Liver (tissue), 9 donors: ENCODE results near the gene ERICH2. TPM values are rescaled to one million over a fixed set of nuclear protein-coding genes. Genes with fewer than 3 reads are reported as not detected.
A peak's percentile ranks its signal among the peaks of the same experiment; 100 is the strongest.

Source experiments
- DNase-seq: peaks from one replicate; pipeline ENCODE4 v3.0.0-alpha.2; 2017; ENCODE audit warnings: low spot score
- H3K27ac ChIP-seq, 2 donors: one replicate each; pipeline ENCODE4 v1.7.0; 2013; ENCODE audit warnings: inconsistent platforms in 2 of 2, low read length in 2 of 2, control low read depth in 1 of 2, low read depth in 1 of 2, mild to moderate bottlenecking in 1 of 2
- H3K27me3 ChIP-seq, 4 donors: one replicate each; pipeline versions ENCODE4 v1.6.1 to v1.7.0; 2013; ENCODE audit warnings: low read length in 3 of 4, inconsistent platforms in 1 of 4, mild to moderate bottlenecking in 1 of 4, moderate library complexity in 1 of 4; ENCODE audit not compliant: control insufficient read depth in 4 of 4, insufficient read depth in 4 of 4
- H3K36me3 ChIP-seq, 4 donors: one replicate each; pipeline versions ENCODE4 v1.6.1 to v1.7.0; 2013; ENCODE audit warnings: low read length in 3 of 4, mild to moderate bottlenecking in 3 of 4, low read depth in 1 of 4, moderate library complexity in 1 of 4; ENCODE audit not compliant: control insufficient read depth in 4 of 4, insufficient read depth in 3 of 4
- H3K4me1 ChIP-seq, 4 donors: one replicate each; pipeline versions ENCODE4 v1.6.1 to v1.7.0; 2013; ENCODE audit warnings: low read length in 3 of 4, mild to moderate bottlenecking in 3 of 4, moderate library complexity in 1 of 4; ENCODE audit not compliant: control insufficient read depth in 4 of 4, insufficient read depth in 4 of 4
- H3K4me3 ChIP-seq, 3 donors: one replicate each; pipeline versions ENCODE4 v1.6.1 to v1.7.0; 2013; ENCODE audit warnings: low read length in 3 of 3, control low read depth in 1 of 3, low read depth in 1 of 3, mild to moderate bottlenecking in 1 of 3
- H3K9ac ChIP-seq, 2 donors: one replicate each; pipeline ENCODE4 v1.7.0; 2013; ENCODE audit warnings: low read length in 2 of 2, mild to moderate bottlenecking in 2 of 2, moderate library complexity in 2 of 2, control low read depth in 1 of 2, low read depth in 1 of 2
- H3K9me3 ChIP-seq, 4 donors: one replicate each; pipeline versions ENCODE4 v1.6.1 to v1.7.0; 2013; ENCODE audit warnings: low read length in 3 of 4; ENCODE audit not compliant: control insufficient read depth in 4 of 4
- ATF3 ChIP-seq: IDR thresholded peaks from 2 replicates; pipeline ENCODE4 v1.6.1; 2016; ENCODE audit warnings: antibody characterized with exemption
- CTCF ChIP-seq: fragments of 150-350 bp; IDR thresholded peaks from 2 replicates; pipeline ENCODE4 v1.5.1; 2017; ENCODE audit warnings: improper control_type of control experiment, low read depth, low read length; ENCODE audit not compliant: missing input control
- EGR1 ChIP-seq, 2 donors: IDR thresholded peaks; 2 replicates each; pipeline ENCODE4 v1.6.1; 2016 to 2018; ENCODE audit warnings: antibody characterized with exemption in 2 of 2, low read depth in 2 of 2
- FOXA1 ChIP-seq: IDR thresholded peaks from 2 replicates; pipeline ENCODE4 v1.6.1; 2016; ENCODE audit warnings: antibody characterized with exemption
- FOXA2 ChIP-seq: IDR thresholded peaks from 2 replicates; pipeline ENCODE4 v1.6.1; 2016; ENCODE audit warnings: antibody characterized with exemption
- GABPA ChIP-seq, 2 donors: IDR thresholded peaks in 1 of 2; conservative IDR thresholded peaks in 1 of 2; 2 replicates each; pipeline ENCODE4 v1.6.1; 2016; ENCODE audit warnings: antibody characterized with exemption in 2 of 2, mild to moderate bottlenecking in 1 of 2, moderate library complexity in 1 of 2
- HNF4A ChIP-seq, 2 donors: conservative IDR thresholded peaks; 2 replicates each; pipeline ENCODE4 v1.6.1; 2016; ENCODE audit warnings: antibody characterized with exemption in 2 of 2, mild to moderate bottlenecking in 2 of 2
- HNF4G ChIP-seq: IDR thresholded peaks from 2 replicates; pipeline ENCODE4 v1.6.1; 2016; ENCODE audit warnings: antibody characterized with exemption
- JUND ChIP-seq, 2 donors: IDR thresholded peaks; 2 replicates each; pipeline ENCODE4 v1.6.1; 2016; ENCODE audit warnings: antibody characterized with exemption in 2 of 2
- MAX ChIP-seq: IDR thresholded peaks from 2 replicates; pipeline ENCODE4 v1.6.1; 2016; ENCODE audit warnings: antibody characterized with exemption
- NR2F2 ChIP-seq: IDR thresholded peaks from 2 replicates; pipeline ENCODE4 v1.6.1; 2016; ENCODE audit warnings: antibody characterized with exemption
- RAD21 ChIP-seq, 2 donors: IDR thresholded peaks; 2 replicates each; pipeline ENCODE4 v1.6.1; 2016; ENCODE audit warnings: antibody characterized with exemption in 2 of 2, mild to moderate bottlenecking in 2 of 2
- REST ChIP-seq: IDR thresholded peaks from 2 replicates; pipeline ENCODE4 v1.6.1; 2016; ENCODE audit warnings: antibody characterized with exemption, mild to moderate bottlenecking
- RXRA ChIP-seq, 2 donors: IDR thresholded peaks; 2 replicates each; pipeline ENCODE4 v1.6.1; 2017 to 2018; ENCODE audit warnings: antibody characterized with exemption in 2 of 2, mild to moderate bottlenecking in 1 of 2
- SP1 ChIP-seq: IDR thresholded peaks from 2 replicates; pipeline ENCODE4 v1.6.1; 2018; ENCODE audit warnings: antibody characterized with exemption, mild to moderate bottlenecking
- TAF1 ChIP-seq: conservative IDR thresholded peaks from 2 replicates; pipeline ENCODE4 v1.6.1; 2016; ENCODE audit warnings: antibody characterized with exemption, mild to moderate bottlenecking
- YY1 ChIP-seq: IDR thresholded peaks from 2 replicates; pipeline ENCODE4 v1.6.1; 2016; ENCODE audit warnings: antibody characterized with exemption, mild to moderate bottlenecking
- ZBTB33 ChIP-seq: IDR thresholded peaks from 2 replicates; pipeline ENCODE4 v1.6.1; 2016; ENCODE audit warnings: antibody characterized with exemption
- WGBS: extraction: QIAGEN DNeasy Blood & Tissue Kit; methylation state at CpG from one replicate; pipeline ENCODE4 v1.1.7; 2013; 5-methylcytosine and 5-hydroxymethylcytosine counted together
- polyA plus RNA-seq, 2 donors: library from polyadenylated mRNA; stranded (reverse) in 1 of 2; unstranded in 1 of 2; fragments of 200-250 nt in 1 of 2; fragments of >200 nt in 1 of 2; fragmentation: Nextera tagmentation in 1 of 2; extraction: Ambion mirVana in 1 of 2; gene quantifications; one replicate each; pipeline versions ENCODE4 v1.2.1 to v1.2.3, GENCODE V29; 2013 to 2015
- total RNA-seq, 2 donors: library from RNA; depleted of rRNA; stranded (reverse); fragments of >200 nt; gene quantifications; one replicate each; pipeline ENCODE4 v1.2.3, GENCODE V29; 2014
- donor health status: healthy.
- donor health status: healthy.
- donor health status: healthy.
- donor health status: healthy.
- donor health status: healthy.

ERICH2 gene
- total and polyA plus RNA-seq, 4 donors = 0.39 to 3.0 (median 0.42) TPM; not detected in 1

- WGBS = 31% methylated on average over 11 of the region's 11 CpGs
- Histone ChIP-seq H3K4me1 (peaks cover 8 to 40% (median 39%) of the 10 kb centered on the region in 4 donors), H3K9ac (no peak overlapping the region), H3K9me3 (no peaks in the 10 kb centered on the region), H3K27ac (no peak overlapping the region), H3K4me3 (peak overlapping the region in 1 of 3 donors; percentile 30), H3K27me3 (peaks cover 0 to 28% (median 16%) of the 10 kb centered on the region in 4 donors), H3K36me3 (no peaks in the 10 kb centered on the region)
- TF ChIP-seq HNF4G = no peak
- no peak for TF ChIP-seq JUND (IDR thresholded peaks at IDR 0.05)
- TF ChIP-seq RAD21 (IDR thresholded peaks at IDR 0.05) = no peak
- no peak for TF ChIP-seq FOXA1
- TF ChIP-seq TAF1 = no peak
- no peak for TF ChIP-seq ZBTB33
- no peak for TF ChIP-seq REST
- TF ChIP-seq NR2F2 = no peak
- no peak for TF ChIP-seq FOXA2
- TF ChIP-seq HNF4A (conservative IDR thresholded peaks at IDR 0.05) = no peak
- no peak for TF ChIP-seq GABPA (IDR thresholded peaks at IDR 0.05 in 1 of 2, conservative IDR thresholded peaks at IDR 0.05 in 1 of 2)
- TF ChIP-seq EGR1 (IDR thresholded peaks at IDR 0.05; ENCODE audit: low read depth in 2 of 2) = no peak
- no peak for TF ChIP-seq SP1
- no peak for TF ChIP-seq RXRA (IDR thresholded peaks at IDR 0.05)
- no peak for TF ChIP-seq ATF3
- no peak for TF ChIP-seq MAX
- no peak for TF ChIP-seq YY1
- TF ChIP-seq CTCF = no peak
- no peak for DNase-seq
Measured at GRCh38 chr2:170823898-170824215, 53.7 kb downstream of the ERICH2 start.
